Stomach smooth muscle (tissue), 2 donors: Measurements from ENCODE around the gene PLPP1.

ENCODE experiments used
- H3K27ac ChIP-seq: one replicate; pipeline ENCODE4 v1.7.0; 2013; ENCODE audit warnings: mild to moderate bottlenecking, low read length, inconsistent platforms
- H3K27me3 ChIP-seq, 2 donors: one replicate each; pipeline ENCODE4 v1.7.0; 2013; ENCODE audit warnings: low read length in 2 of 2; ENCODE audit not compliant: insufficient read depth in 2 of 2, control insufficient read depth in 1 of 2
- H3K36me3 ChIP-seq, 2 donors: one replicate each; pipeline ENCODE4 v1.7.0; 2013; ENCODE audit warnings: low read length in 2 of 2; ENCODE audit not compliant: control insufficient read depth in 2 of 2, insufficient read depth in 2 of 2
- H3K4me1 ChIP-seq: one replicate; pipeline ENCODE4 v1.7.0; 2013; ENCODE audit warnings: low read length; ENCODE audit not compliant: control insufficient read depth, insufficient read depth
- H3K4me3 ChIP-seq, 2 donors: one replicate each; pipeline ENCODE4 v1.7.0; 2013; ENCODE audit warnings: low read length in 2 of 2
- H3K9ac ChIP-seq, 2 donors: one replicate each; pipeline ENCODE4 v1.7.0; 2013; ENCODE audit warnings: low read length in 2 of 2, mild to moderate bottlenecking in 1 of 2
- H3K9me3 ChIP-seq, 2 donors: one replicate each; pipeline ENCODE4 v1.7.0; 2013; ENCODE audit warnings: low read length in 2 of 2; ENCODE audit not compliant: control insufficient read depth in 2 of 2
- donor health status: healthy.
- donor health status: Pancreatic carcinoma.

The PLPP1 gene

DNA sequence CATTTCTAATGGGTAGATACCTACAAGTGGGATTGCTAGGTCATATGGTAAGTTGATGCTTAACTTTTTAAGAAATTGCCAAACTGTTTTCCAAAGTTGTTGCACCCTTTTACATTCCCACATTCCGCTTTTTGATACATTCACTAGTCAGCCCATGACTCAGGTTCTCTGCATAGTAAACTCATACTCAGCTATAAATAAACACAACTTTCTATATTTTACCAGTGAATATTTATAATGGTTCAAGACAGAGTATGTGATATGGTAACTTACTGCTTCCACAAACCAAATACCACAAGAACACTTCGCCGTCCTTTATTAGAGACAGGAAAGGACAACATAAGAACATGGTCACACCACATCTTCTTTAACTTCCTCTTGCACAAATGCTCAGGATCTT, 54.0 kb downstream of the PLPP1 start:
- Histone ChIP-seq H3K36me3 (no peaks in the 10 kb centered on the region), H3K9ac (no peak overlapping the region), H3K9me3 (no peaks in the 10 kb centered on the region), H3K4me1 (no peaks in the 10 kb centered on the region), H3K27ac (no peak overlapping the region), H3K27me3 (no peaks in the 10 kb centered on the region), H3K4me3 (no peak overlapping the region)

DNA sequence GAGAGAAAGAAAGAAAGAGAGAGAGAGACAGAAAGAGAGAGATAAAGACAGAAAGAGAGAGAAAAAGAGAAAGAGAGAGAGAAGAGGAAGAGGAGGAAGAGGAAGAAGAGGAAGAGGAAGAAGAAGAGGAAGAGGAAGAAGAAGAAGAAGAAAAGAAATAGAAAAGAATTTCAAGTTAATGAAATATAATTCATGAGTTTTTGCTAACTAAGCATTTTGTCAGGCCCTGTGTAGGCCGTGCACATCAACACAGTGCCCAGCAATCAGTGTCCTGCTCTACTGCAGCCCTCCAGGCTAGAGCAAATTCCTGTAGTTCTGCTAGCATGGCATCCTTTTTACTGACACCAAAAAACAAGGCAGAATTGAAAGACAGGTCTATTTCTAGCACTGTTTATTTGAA, 62.1 kb downstream of the PLPP1 start:
- no peaks in the 10 kb centered on the region for H3K9me3 ChIP-seq
- no peaks in the 10 kb centered on the region for H3K27me3 ChIP-seq
- no peaks in the 10 kb centered on the region for H3K4me1 ChIP-seq
- no peak overlapping the region for H3K9ac ChIP-seq
- no peak overlapping the region for H3K27ac ChIP-seq
- H3K36me3 ChIP-seq: peaks cover 2 to 3% of the 10 kb centered on the region in 2 donors
- no peak overlapping the region for H3K4me3 ChIP-seq

DNA sequence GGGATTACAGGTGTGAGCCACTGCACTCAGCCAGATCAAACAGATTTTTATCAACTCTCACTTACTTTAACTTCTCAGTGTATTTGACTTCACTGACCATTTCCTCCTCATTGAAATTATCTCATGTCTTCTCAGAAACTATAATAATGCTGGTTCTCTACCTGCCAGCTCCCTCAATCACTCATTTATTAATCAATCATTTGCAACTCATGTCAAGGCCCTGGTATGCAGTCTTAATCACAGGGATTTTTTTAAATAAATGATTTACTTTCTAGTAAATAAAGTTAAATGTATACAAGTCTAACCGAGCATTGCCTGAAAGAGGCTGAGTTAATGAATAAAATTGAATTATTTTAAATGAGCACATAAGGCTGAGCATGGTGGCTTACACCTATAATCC, 63.3 kb downstream of the PLPP1 start:
- Histone ChIP-seq H3K36me3 (peaks cover 3% of the 10 kb centered on the region in 2 donors), H3K27me3 (no peaks in the 10 kb centered on the region), H3K4me1 (no peaks in the 10 kb centered on the region), H3K9ac (no peak overlapping the region), H3K9me3 (no peaks in the 10 kb centered on the region), H3K4me3 (no peak overlapping the region), H3K27ac (no peak overlapping the region)

DNA sequence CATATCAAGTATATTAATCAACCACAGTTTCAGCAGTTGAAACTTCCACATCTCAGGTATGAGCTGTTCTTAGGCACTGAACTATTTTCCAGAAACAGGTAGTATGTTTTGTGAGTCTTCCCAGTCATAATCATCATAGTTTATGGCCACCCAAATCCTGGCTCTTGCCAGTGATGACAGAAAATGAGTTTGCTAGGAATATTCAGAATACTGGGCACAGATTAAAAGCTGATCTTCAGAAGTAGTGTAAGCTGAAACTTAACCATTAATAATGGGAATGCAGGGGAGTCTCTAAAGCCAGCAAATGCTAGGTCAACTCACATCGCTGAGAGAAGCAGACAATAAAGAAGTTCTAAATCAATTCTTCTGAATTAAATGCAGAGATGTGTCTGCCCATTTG, 64.5 kb downstream of the PLPP1 start:
- Histone ChIP-seq H3K4me3 (no peak overlapping the region), H3K4me1 (no peaks in the 10 kb centered on the region), H3K36me3 (peaks cover 3 to 6% of the 10 kb centered on the region in 2 donors), H3K27me3 (no peaks in the 10 kb centered on the region), H3K9me3 (no peaks in the 10 kb centered on the region), H3K9ac (no peak overlapping the region), H3K27ac (no peak overlapping the region)

DNA sequence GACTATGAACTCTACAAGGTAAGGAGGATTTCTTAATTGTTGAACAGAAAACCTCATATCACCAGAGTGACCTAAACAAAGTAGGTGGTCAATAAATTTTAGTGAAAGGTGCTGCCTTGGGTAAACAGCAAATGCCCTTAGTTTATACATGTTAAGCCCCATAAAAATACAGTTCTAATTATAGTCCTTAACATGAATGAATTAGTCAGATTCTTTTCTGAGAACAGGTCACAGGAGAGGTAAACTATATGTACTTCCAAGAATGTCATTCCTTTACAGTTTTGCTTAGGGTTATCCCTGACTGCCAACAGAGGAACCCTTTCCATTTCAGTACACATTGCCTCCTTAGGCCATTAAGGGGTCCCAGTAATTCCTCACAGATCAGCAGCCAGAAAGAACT, 64.9 kb downstream of the PLPP1 start:
- H3K27me3 ChIP-seq: no peaks in the 10 kb centered on the region
- no peak overlapping the region for H3K27ac ChIP-seq
- H3K4me3 ChIP-seq: no peak overlapping the region
- no peaks in the 10 kb centered on the region for H3K9me3 ChIP-seq
- peaks cover 3 to 6% of the 10 kb centered on the region in 2 donors for H3K36me3 ChIP-seq
- H3K4me1 ChIP-seq: no peaks in the 10 kb centered on the region
- H3K9ac ChIP-seq: no peak overlapping the region

DNA sequence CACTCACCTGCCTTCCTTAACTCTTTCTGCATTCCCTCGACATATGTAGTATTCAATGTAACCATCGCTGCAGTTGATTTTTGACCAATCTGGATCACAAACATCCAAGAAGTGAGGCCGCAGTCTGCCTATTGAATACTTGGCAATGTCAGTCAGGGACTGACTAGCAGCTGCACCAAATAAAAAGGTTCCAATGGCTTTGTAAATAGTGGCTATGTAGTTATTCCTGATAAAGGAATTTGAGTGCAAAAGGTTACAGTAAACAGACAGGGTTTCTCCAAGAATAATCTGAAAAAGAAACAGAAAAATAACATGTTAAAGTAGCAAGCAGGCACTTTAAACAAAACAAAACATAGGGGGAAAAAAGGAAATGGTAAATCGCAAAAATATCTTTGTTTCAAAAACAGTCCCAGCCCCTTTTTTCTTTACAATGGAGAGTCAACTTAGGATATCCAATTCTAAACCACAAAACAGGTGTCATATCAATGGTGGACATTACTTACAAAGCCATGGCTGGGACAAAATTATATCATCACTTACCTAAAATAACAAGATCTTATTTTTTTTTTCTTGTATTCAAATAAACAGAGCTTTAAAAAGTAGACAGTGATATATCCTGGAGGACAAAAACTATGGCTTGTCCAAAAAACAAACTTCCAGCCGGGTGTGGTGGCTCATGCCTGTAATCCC, 66.8 kb downstream of the PLPP1 start:
- Histone ChIP-seq H3K27me3 (no peaks in the 10 kb centered on the region), H3K4me3 (no peak overlapping the region), H3K36me3 (peaks cover 3 to 6% of the 10 kb centered on the region in 2 donors), H3K4me1 (no peaks in the 10 kb centered on the region), H3K9me3 (no peaks in the 10 kb centered on the region), H3K9ac (no peak overlapping the region), H3K27ac (no peak overlapping the region)

DNA sequence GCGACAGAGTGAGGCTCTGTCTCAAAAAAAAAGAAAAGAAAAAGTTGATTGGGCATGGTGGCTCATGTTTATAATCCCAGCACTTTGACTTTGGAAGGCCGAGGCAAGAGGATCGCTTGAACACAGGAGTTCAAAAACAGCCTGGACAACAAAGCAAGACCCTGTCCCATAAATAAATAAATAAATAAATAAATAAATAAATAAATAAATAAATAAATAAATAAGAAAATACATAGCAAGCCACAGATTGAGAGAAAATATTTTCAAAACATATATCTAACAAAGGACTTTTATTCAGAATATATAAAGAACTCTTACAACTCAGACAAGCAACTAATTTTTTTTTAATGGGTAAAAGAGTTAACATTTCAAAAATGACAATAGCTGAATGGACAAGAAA, 71.2 kb downstream of the PLPP1 start:
- H3K36me3 ChIP-seq: peaks cover 3 to 6% of the 10 kb centered on the region in 2 donors
- H3K4me1 ChIP-seq: no peaks in the 10 kb centered on the region
- H3K4me3 ChIP-seq: no peak overlapping the region

DNA sequence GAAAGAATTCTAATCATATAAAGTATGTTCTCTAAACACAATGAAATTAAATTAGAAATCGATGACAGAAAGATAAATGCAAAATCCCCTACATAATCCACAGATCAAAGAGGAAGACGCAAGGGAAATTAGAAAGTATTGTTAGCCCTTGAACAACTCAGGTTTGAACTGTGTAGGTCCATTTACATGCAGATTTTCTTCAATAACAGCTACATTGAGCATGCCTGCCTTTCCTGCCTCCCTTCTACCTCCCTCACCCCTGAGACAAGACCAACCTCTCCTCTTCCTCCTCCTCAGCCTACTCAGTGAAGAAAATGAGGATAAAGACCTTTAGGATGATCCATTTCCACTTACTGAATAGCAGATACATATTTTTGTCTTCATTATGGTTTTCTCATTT, 75.2 kb downstream of the PLPP1 start:
- Histone ChIP-seq H3K27ac (no peak overlapping the region), H3K9me3 (no peaks in the 10 kb centered on the region), H3K4me3 (no peak overlapping the region)

More for the DNA sequence above, 71.2 kb downstream of the PLPP1 start:
- Histone ChIP-seq H3K9ac (no peak overlapping the region), H3K9me3 (no peaks in the 10 kb centered on the region), H3K27ac (no peak overlapping the region), H3K27me3 (no peaks in the 10 kb centered on the region)

DNA sequence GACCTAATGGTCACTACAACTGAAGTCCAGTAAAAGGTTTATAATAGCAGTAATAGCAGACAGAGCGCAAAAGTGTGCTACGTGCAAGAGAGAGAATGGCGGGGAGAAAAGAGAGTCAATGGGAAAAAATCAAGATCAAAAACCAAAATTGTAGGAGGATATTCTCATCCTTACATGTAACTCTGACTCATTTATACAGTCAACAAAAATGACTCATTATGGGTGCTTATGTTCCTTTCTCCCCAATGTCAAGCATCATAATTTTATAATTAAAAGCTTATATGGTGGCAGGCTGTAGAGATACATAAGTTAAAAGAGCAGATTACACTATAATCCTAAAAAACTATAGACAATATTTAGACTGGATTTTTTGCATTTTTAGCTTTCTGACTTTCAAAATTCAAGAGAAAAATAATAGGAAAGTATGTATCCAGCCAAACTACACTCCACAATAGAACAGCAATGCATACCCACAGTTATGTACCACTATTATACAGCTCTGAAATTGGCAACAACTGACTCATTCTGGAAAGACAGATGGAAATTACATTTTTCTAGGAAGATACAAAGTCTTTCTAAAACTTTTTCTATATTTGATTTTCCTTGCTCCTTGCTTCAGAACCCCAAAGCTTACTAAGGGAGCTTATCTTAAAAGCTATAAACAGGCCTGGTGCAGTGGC, 78.4 kb downstream of the PLPP1 start:
- Histone ChIP-seq H3K27ac (no peak overlapping the region), H3K9me3 (no peaks in the 10 kb centered on the region), H3K36me3 (peaks cover 2 to 5% of the 10 kb centered on the region in 2 donors), H3K9ac (no peak overlapping the region), H3K4me3 (no peak overlapping the region), H3K4me1 (no peaks in the 10 kb centered on the region), H3K27me3 (no peaks in the 10 kb centered on the region)

More for the DNA sequence above, 75.2 kb downstream of the PLPP1 start:
- no peak overlapping the region for H3K9ac ChIP-seq
- H3K27me3 ChIP-seq: no peaks in the 10 kb centered on the region
- H3K36me3 ChIP-seq: no peaks in the 10 kb centered on the region
- no peaks in the 10 kb centered on the region for H3K4me1 ChIP-seq

DNA sequence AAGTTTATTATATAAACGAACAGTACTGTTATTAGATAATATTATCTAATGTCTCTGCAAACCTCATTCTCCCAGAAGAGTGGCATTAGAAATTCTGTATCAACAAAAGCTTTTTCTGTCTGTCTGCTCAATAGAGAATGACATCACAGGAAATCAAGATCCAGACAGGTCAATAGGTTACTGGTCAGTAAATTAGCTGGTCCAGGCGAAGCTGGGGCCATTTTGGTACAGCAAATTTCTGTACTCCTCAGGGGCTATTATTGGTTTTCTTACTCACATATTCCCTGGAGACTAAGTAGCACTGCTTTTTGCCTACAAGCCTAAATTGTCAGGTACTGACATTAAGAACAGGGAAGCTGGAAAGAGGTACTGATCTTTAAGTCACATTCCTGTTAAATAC, 80.5 kb downstream of the PLPP1 start:
- Histone ChIP-seq H3K4me1 (no peaks in the 10 kb centered on the region), H3K9ac (no peak overlapping the region), H3K4me3 (no peak overlapping the region), H3K27me3 (no peaks in the 10 kb centered on the region), H3K9me3 (no peaks in the 10 kb centered on the region), H3K27ac (no peak overlapping the region), H3K36me3 (peaks cover 2 to 5% of the 10 kb centered on the region in 2 donors)

DNA sequence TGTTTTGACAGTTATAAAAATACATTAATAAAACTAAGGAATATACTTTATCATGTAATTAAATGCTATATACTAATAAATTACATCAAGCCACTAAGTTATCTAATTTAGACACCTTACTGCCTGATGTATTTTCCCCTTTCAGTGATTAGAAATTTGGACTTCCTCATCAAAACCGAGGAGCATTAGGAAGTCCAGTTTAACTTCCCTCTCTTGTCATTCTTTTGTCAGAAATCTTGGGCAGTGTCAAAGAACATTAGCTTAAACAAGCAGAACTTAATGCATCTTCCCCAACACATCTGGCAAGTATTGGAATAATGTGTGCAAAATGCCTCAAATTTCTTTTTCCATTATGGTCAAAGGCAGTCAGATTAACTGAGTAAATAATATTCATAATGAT, 81.6 kb downstream of the PLPP1 start:
- H3K9ac ChIP-seq: no peak overlapping the region
- no peak overlapping the region for H3K27ac ChIP-seq
- H3K27me3 ChIP-seq: no peaks in the 10 kb centered on the region
- no peaks in the 10 kb centered on the region for H3K9me3 ChIP-seq
- no peak overlapping the region for H3K4me3 ChIP-seq
- H3K36me3 ChIP-seq: peaks cover 2 to 5% of the 10 kb centered on the region in 2 donors
- no peaks in the 10 kb centered on the region for H3K4me1 ChIP-seq
